Middle frontal gyrus (tissue), 1 donor: ENCODE measurements around the gene ATAD3A.
"Not testable (repeated sequence)": the region's sequence is repeated elsewhere in the genome, so short reads cannot be mapped to it uniquely, and the experiment has no call there.

ENCODE experiments used
- DNase-seq: peaks from one replicate; pipeline ENCODE4 v3.0.0-alpha.2; 2015; ENCODE audit warnings: low spot score; ENCODE audit errors: extremely low spot score

The ATAD3A gene

DNA sequence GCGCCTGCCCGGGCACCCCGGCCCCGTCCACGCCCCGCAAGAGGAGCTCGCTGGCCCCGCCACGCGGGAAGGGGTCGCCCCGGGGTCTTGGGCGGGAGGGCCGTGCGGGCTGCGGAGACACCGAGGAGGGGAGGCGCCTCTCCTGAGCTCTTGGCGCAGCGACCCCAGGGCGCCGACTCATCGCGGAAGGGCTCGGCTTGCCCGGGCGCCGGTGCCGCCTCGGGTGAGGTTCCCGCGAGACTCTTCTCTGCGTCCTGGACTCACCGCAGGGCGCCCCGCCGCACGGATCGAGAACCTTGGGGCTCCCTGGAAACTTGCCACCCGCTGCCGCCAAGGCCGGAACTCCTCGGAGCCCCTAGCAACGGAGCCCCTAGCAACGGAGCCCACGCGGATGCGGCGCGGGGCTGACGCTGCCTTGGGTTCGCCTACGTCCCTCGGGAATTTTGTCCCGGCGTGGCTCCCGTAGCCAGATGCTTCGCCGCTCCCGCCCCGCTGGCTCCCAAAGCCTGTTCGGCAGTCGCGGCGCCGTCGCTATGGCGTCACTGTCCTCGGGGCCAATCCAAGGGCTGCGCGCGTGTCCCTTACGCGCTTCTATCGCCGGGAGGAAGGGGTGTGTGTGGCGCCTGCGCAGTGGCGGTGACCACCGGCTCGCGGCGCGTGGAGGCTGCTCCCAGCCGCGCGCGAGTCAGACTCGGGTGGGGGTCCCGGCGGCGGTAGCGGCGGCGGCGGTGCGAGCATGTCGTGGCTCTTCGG, at the start of gene ATAD3A:
Gene ATAD3A (plus strand): TSS at position 630 of the 753 bp plus-strand sequence. CDS start 107 bp downstream, at position 737.
- peak; percentile 95 for DNase-seq

DNA sequence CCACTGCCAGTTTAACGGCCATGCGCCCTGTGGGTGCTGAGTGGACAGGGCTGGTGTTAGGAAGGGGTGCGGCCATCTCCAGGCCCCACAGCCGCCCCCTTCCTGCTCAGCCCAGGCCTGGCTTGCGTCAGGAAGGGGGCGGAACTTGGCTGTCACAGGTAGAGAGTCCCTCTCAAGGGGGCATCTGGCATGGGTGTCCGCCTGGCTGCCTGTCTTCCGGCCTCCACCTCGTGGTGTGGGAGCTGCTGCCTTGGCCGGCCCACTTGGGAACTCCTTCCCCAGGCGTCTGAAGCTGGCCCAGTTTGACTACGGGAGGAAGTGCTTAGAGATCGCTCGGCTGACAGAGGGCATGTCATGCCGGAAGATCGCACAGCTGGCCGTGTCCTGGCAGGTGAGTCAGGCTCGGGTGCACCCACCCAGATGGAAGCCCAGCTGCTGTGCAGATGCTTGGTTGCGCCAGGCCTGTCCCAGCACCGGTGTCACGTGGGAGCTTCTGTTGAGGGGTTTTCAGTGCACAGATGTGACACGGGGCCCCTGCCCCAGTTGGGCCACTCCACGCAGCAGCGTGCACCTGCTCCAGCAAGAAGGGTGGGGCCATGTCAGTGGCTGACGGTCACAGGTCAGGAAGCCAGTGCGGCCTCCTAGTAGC, 49.5 kb upstream of the ATAD3A start:
- DNase-seq, result no peak

DNA sequence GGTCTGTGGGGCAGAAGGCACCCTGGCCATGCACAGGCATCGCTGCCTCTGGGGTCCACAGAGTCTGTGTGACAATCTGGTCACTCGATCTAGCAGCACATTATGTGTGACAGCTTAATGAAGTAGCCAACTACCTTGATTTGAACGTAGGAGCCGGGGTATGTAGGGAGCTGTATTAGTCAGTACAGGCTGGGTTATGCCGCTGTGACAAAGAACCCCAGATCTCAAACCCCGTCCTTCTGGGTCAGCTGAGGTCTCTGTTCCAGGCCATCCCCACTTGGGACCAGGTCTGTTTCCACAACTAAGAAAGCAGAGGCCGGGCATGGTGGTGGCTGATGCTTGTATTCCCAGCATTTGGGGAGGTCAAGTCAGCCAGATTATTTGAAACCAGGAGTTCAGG, 48.6 kb upstream of the ATAD3A start:
- DNase-seq, result no peak

DNA sequence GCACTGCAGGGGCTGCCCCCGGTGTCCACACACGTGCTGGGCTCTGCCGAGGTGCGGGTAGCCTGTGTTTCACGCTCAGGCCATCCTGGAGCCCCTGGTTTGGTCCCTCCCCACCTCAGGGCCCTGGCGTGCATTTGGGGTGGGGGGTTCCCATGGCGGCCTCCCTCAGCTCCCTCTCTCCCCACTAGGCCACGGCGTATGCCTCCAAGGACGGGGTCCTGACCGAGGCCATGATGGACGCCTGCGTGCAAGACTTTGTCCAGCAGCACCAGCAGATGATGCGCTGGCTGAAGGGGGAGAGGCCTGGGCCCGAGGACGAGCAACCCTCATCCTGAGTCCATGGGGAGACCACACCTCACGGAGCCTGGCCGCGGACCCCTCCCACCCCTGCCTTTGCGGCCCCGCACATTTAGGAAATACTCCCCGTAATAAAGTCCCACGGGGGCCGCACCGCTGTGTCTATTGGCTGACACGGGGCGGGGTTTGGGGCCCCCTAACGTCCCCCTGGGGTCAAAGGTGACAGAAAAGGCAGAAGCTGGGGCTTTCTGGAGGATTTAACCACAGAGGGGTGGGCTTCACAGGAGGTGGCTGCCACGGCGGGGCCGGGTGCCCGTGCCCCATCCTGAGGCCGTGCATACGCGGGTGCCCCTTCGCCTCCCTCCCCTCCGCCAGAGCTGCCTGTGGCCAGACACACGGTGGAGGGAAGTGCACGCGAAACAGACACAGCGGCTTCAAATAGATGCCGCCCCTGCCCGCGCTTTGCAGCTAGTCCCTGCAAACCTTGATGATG, 43.6 kb upstream of the ATAD3A start:
- not testable (repeated sequence) for DNase-seq

DNA sequence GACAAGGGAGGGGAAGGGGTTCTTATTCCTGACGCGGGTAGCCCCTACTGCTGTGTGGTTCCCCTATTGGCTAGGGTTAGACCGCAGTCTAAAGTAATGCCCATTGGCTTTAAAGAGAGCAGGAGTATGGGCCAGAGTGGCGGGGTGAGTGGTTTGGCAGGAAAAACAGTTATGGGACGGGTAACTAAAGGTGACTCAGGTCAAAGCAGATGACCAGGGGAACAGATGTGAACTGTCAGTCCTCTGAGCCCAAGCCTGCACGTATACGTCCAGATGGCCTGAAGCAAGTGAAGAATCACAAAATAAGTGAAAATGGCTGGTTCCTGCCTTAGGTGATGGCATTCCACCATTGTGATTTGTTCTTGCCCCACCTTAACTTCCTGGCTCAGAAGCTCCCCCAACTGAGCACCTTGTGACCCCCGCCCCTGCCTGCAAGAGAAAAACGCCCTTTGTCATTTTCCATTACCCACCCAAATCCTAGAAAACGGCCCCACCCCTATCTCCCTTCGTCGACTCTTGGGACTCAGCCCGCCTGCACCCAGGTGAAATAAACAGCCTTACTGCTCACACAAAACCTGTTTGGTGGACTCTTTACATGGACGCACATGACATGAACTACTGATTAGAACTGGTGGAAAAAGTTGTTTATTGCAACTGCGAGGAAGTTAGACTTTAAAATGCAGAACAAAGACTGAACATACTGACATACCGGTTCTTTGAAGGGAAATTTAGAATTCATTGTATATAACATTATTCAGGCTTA, 41.2 kb upstream of the ATAD3A start:
- no peak for DNase-seq

DNA sequence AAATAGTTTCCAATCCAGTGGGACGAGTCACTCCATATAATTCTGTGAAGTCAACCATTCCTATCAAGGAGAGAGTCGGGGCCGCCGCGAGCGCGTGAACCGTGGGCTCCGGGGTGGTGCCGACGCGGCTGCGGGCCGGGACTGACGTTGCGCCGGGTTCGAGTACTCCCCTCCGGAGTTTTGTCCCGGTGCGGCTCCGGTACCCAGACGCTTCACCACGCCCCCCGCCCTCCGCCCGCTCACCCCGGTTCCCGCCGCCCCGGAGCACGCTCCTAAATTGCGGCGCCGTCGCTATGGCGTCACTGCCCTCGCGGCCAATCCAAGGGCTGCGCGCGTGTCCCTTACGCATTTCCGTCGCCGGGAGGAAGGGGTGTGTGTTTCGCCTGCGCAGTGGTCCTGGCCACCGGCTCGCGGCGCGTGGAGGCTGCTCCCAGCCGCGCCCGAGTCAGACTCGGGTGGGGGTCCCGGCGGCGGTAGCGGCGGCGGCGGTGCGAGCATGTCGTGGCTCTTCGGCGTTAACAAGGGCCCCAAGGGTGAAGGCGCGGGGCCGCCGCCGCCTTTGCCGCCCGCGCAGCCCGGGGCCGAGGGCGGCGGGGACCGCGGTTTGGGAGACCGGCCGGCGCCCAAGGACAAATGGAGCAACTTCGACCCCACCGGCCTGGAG, 40.4 kb upstream of the ATAD3A start, which contains the start of gene ATAD3B:
Gene ATAD3B (plus strand): TSS at position 377 of the 664 bp plus-strand sequence. CDS start 120 bp downstream, at position 497.
- DNase-seq, result peak; percentile 90

DNA sequence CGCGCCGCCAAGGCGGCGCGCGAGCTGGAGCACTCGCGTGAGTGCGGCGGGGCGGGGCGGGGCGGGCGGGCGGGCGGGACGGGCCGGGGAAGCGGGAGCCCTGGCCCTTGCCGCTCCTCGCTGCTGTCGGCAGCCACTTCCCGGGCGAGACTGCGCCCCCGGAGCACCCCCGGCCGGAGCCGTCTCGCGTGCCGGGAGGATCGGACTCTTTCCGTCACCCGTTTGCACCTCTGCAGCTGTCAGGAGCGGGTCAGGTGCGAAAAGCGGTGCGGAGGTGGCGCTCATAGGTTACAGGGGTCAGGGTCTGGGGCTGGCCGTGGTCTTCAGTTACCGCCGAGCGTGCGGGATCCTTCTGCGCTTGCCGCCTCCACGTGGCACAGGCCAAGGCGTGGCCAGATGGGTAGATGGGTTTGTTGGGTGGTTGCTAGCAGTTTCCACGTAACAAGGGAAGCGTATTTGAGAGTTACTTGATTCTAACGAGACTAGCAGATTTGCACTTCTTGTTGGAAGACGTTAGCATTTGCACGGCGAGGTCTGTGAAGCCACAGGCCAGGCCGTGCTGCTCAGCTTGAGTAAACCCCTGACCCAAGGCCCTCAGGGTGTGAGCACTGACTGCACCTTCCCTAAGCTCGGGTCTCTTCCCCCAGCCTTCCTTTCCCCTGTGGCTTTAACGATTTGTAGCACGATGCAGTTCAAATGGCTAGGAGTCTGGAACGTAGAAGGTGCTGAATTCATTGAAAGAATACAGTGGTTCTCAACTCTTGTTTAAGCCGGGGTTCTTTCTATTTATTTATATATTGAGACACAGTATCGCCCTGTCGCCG, 39.7 kb upstream of the ATAD3A start:
- not testable (repeated sequence) for DNase-seq

DNA sequence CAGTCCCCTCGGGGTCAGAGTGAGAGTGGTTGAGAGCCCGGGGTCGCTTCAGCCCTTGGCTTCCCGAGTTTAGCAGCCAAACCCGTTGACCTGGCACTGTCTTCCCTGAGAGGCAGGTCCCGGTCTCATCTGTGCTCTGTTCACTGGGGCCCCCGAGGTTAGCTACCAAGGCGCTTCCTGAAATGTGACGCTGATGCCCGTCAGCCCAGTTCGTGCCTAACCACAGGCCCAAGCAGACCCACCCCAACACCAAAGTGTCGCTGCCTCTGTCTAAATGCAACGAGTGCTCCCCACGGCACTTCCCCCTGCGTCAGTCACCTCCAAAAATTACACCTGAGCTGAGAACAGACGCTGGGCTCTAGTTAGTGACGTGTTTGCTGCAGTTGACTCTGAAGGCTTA, 36.0 kb upstream of the ATAD3A start:
- not testable (repeated sequence) for DNase-seq

DNA sequence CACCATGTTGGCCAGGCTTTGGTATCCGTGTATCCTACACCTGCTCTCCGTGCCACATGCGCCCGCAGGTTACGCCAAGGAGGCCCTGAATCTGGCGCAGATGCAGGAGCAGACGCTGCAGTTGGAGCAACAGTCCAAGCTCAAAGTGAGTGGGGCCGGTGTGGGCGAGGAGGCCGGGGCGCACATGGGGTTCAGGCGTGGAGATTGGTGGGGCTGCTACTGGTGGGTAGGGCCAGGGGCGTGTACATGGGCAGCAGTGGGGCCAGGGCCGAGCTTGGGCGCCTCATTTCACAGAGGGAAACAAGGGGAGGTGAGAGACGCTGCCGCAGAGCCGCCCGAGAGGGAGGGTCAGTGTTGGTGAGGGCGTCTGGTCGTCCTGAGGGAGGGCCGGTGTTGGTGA, 34.8 kb upstream of the ATAD3A start:
- DNase-seq, result no peak

DNA sequence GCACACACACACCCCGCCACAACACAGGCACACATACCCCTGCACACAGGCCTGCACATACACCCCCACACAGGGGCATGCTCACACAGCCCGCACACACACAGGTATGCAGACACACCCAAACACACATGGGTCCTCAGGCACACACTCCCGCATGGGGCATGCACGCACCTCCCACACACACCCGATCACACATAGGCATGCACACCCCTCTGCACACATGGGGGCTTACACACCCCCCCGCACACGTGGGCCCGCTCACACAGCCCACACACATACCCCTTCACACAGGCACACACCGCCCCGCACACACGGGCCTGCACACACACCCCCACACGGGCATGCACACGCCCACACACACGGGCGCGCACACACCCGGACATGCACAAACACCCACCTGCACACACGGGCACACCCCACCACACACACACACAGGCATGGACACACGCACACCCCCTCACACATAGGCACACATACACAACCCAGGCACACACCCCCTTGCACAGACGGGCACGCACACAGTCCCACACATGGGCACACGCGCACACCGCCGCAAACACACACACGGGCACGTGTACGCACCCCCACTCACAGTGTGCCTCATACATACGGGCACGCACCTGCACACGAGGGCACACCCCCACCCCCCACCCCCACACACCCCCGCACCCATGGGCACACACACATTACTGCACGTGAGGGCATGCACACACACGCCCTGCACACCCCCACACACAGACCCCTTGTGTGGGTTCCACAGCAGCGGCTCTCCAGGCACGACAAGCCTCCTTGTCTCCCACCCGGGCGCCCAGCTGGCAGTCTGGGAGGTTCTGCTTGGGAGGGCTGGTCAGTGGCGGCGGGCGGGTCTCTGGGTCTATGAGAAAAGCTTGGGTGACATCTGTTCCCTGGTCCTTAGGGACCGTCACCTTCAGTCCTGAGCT, 32.1 kb upstream of the ATAD3A start:
- DNase-seq, result no peak

DNA sequence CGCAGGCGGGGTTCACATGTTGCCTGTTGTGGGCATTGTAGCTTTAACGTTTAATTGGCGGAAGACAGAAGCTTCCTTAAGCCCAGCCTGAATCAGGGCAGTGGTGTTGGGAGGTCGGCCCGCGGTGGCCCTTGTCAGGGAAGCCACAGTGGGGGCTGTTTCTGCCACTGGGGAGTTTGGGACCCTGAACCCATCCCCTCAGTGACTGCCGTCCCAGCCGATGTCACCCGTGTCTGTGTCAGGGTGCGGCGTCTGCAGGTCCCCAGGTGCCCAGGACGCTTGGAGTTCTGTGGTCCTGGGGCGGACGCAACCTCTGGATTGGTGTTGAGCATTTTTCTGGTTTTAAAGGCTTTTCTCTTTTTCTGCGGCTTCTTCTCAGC, 31.5 kb upstream of the ATAD3A start:
- not testable (repeated sequence) for DNase-seq

DNA sequence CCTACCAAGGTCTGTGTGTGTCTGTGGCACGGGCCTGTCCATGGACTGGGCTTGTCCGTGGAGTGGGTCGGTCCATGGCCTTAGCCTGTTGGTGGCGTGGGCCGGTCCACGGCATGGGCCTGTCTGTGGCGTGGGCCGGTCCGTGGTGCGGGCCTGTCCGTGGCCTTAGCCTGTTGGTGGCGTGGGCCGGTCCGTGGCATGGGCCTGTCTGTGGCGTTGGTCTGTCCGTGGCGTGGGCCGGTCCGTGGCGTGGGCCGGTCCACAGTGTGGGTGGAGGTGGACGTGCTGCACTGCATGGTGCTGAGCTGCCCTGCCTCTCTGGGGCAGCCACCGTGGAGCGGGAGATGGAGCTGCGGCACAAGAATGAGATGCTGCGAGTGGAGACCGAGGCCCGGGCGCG, 30.2 kb upstream of the ATAD3A start:
- not testable (repeated sequence) for DNase-seq

DNA sequence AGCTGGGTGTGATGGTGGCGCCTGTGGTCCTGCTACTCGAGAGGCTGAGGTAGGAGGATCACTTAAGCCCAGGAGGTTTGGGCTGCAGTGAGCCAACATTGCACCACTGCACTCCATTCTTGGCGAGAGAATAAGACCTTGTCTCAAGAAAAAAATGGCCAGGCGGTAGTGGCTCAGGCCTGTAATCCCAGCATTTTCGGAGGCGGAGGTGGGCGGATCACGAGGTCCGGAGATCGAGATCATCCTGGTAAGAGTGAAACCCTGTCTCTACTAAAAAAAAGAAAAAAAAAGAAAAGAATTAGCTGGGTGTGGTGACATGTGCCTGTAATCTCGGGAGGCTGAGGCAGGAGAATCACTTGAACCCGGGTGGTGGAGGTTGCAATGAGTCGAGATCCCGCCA, 29.1 kb upstream of the ATAD3A start:
- no peak for DNase-seq

DNA sequence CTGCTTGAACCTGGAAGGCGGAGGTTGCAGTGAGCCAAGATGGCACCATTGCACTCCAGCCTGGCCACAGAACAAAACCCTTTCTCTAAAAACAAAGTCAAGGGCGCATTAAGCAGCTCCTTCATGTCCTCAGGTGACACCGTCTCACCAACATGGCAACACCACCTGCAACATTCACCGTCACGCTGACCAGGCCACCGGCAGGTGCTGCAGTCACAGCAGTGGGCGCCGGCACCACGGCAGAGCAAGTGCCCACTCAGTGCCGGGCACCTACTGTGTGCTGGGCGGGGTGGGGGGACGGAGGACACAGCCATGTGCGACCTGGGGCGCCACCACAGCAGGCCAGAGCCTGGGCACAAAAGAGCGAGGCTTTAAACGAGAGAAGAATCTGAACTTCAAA, 28.2 kb upstream of the ATAD3A start:
- no peak for DNase-seq

DNA sequence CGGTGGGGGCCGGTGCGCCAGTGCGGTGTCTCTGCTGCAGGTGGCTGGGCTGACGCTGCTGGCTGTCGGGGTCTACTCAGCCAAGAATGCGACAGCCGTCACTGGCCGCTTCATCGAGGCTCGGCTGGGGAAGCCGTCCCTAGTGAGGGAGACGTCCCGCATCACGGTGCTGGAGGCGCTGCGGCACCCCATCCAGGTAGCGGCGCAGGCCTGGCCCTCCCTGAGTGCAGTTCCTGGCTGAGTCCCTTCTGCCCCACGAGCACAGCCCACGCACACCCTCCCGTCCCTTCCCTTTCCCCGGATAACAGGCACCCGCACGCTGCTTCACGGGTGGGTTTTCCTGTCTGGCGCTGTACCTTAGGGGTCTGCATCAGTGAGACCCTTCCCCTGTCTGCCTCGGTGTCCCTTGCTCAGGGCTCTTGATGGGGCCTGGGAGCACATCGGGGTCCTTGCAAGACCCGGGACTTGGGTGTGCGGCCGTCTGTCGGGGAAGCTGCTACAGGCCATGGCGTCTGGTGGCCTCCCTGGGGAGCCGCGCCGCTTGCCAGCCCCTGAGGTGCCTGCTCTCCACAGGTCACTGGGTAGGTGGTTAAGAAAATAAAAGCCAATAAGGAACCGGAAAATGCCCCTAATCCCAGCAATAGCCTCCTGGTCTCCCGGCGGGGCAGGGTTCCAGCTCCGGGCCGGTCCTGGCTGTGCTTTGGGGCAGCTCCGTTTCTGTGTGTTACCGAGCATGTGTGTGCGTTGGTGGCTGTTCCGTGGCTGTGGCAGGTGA, 26.8 kb upstream of the ATAD3A start:
- DNase-seq, result not testable (repeated sequence)

DNA sequence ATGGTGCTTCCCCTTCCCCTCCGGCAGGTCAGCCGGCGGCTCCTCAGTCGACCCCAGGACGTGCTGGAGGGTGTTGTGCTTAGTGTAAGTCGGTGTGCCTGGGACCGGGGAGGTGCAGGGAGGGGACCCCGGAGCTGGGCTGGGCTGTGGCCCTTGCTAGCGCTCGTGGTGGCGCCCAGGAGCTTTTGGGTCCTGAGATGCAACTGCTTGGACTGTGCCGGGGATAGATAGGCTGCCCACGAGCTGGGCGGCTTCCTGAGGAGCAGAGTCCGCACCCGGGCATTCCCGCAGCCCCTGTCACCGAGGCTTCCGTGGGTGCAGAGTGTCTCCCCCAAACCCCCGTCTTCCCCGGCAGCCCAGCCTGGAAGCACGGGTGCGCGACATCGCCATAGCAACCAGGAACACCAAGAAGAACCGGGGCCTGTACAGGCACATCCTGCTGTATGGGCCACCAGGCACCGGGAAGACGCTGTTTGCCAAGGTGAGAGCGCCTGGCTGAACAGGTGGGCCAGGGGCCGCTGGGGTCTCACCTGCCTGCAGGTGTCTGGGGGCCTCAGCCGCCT, 26.1 kb upstream of the ATAD3A start:
- not testable (repeated sequence) for DNase-seq

DNA sequence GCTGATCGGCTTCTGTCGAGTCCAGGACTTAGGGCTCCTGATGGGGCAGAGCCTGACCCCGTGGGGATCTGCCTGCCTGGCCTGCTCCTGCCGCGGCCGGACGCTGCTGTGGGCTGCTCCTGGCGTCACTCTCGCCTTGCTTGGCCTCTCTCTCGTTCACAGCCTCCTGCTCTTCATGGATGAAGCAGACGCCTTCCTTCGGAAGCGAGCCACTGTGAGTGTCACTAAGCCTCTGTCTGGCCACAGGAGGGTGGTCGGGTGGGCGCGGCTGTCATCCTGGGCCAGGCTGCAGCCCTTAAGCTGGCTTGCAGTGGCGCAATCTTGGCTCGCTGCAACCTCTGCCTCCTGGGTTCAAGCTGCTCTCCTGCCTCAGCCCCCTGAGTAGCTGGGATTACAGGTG, 24.3 kb upstream of the ATAD3A start:
- no peak for DNase-seq

DNA sequence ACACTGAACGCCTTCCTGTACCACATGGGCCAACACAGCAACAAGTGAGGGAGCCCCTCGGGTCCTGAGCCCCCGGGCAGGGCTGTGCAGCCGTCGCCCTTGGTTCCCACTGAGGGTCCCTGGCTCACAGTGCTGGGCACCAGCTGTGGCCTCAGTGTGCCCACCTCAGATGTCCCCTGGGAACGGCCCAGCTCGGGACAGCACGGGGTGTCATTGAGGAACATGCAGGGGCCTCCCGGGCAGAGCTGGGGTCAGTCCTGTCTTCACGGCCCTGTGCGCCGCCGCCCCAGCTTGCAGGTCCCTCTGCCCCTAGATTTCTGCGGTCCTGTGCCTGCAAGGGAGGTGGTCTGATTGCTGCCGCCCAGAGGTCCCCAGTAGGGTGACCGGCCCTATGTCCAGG, 22.7 kb upstream of the ATAD3A start:
- DNase-seq, result no peak
